ENCODE data around the gene TCL1A.

The TCL1A gene

GRCh38 chr14:95690815-95691214, 23.1 kb downstream of the TCL1A start:
- no peak for DNase-seq (ENCODE audit: low read depth)
- TF ChIP-seq, protein P1, sequence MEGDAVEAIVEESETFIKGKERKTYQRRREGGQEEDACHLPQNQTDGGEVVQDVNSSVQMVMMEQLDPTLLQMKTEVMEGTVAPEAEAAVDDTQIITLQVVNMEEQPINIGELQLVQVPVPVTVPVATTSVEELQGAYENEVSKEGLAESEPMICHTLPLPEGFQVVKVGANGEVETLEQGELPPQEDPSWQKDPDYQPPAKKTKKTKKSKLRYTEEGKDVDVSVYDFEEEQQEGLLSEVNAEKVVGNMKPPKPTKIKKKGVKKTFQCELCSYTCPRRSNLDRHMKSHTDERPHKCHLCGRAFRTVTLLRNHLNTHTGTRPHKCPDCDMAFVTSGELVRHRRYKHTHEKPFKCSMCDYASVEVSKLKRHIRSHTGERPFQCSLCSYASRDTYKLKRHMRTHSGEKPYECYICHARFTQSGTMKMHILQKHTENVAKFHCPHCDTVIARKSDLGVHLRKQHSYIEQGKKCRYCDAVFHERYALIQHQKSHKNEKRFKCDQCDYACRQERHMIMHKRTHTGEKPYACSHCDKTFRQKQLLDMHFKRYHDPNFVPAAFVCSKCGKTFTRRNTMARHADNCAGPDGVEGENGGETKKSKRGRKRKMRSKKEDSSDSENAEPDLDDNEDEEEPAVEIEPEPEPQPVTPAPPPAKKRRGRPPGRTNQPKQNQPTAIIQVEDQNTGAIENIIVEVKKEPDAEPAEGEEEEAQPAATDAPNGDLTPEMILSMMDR (conservative IDR thresholded peaks at IDR 0.05; ENCODE audit: low read length): no peak
- H3K4me3 ChIP-seq (ENCODE audit: low read length): no peak overlapping the region

DNA sequence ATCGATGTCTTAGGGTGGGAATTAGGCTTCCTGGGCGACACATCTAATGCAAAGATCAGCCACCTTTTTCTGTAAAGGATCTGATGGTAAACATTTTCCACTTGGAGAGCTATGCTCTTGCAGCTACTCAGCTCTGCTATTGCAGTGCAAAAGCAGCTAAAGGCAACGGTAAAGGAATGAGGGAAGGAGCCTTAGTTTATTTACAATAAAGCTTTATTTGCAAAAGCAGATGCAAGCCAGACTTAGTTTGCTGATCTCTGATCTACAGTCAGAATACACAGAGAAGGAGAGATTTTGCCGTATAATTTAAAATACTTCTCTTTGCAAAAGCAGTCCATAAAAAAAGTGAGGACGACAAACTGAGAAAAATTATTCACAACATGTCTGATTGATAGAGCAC, 24.5 kb downstream of the TCL1A start:
- TF ChIP-seq, protein P1 (conservative IDR thresholded peaks at IDR 0.05; ENCODE audit: low read length): no peak
- no peak for DNase-seq (ENCODE audit: low read depth)
- no peak overlapping the region for H3K4me3 ChIP-seq (ENCODE audit: low read length)

DNA sequence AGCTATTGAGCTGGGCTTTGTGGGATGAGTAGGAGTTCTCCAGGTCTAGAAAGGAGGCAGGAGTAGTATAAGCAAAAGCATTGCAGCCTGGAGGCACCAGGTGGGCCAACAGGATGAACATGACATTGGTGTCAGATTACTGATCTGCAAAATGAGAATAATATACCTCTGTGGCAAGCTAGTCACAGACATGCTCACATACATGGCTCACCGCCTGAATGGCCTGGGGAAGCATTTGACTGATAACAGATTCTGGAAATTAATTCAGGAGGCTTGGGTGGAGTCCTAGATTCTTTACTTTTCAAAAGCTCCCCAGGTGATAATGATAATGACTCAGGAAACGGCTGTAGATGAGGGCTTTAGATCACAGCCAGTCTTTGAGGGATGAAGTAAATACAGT, 27.0 kb downstream of the TCL1A start:
- TF ChIP-seq, protein P1 (conservative IDR thresholded peaks at IDR 0.05; ENCODE audit: low read length): no peak
- DNase-seq (ENCODE audit: low read depth): no peak
- H3K4me3 ChIP-seq (ENCODE audit: low read length): no peak overlapping the region

DNA sequence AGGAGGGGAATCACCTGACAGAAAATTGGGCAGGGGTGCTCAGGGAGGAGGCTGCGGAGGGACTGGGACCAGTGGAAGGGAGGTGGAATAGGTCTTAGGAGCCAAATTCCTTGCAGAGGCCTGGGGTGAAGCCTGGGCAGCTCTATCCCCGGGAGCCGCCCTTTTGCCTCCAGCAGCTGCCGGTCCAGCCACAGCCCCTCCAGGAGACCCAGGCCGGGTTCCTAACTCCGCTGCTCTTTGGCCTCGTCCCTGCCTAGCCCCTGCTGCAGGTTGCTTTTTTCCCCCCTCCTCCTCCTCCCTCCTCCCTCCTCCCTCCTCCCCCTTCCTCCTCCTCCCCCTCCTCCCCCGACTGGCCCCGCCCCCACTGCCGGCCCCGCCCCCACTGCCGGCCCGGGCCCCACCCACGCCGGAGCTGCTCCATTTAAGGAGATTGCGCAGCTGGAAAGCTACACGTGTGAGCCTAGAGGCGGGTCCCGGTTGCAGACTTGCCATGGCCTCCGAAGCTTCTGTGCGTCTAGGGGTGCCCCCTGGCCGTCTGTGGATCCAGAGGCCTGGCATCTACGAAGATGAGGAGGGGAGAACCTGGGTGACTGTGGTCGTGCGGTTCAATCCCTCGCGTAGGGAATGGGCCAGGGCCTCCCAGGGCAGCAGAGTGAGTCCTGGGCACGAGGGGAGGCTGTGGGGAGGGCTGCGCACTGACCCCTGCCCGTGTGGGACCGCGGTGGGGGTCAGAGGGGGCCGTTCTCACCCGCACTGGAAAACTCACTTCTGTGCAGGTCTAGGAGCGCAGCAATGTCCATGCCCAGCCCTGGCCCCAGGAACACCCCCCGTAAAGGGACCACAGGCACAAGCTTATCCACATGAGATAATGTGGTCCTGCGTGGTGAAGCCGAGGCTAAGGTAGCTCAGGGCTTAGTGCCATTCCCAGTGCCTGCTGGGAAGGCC, 27.7 kb downstream of the TCL1A start, which contains the start of gene TCL1B:
TSS of gene TCL1B (plus strand) at position 449 of the 945 bp plus-strand sequence. CDS start at position 491, 42 bp downstream.
- TF ChIP-seq, protein P1 (conservative IDR thresholded peaks at IDR 0.05; ENCODE audit: low read length): no peak
- DNase-seq (ENCODE audit: low read depth): no peak
- no peak within 1 kb of the TSS for H3K4me3 ChIP-seq (ENCODE audit: low read length)

DNA sequence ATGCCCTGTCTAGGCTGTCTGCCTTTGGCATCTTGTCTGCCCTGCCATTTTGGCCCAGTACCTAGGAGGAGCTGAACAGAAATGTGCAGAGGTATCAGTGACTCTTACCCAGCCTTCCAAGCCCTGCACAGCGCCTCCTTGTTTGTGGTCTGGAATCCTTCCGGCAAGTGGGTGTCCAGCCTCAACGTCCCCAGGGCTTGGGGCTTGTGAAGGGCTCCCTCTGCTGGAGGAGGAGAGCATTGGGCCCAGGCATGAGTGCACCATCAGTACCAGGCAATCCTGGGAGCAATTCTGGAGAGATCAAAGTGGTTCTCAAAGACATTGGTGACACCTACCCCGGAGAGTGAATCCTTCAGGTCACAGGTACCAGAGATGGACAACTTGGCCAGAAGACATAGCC, 30.1 kb downstream of the TCL1A start:
- no peak for DNase-seq (ENCODE audit: low read depth)
- TF ChIP-seq, protein P1 (conservative IDR thresholded peaks at IDR 0.05; ENCODE audit: low read length): peak; percentile 48
- no peak overlapping the region for H3K4me3 ChIP-seq (ENCODE audit: low read length)

DNA sequence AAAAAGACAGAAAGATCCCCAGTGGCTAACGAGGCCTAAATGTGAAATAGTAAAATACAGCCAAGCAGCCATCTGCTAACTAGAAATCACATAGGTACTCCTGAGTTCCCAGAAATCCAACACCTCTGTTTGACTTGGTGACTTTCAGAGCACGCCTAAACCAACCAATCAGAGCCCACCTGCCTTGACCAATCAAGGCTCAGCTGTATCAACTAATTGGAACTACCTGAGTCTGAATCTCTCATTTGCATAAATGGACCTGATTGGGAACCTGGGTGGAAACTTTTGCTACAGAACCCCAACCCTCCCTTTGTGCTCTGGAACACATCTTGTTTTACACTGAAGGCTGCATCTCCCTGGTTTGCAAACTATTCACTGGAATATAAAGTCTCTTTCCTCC, 32.8 kb downstream of the TCL1A start:
- TF ChIP-seq, protein P1 (conservative IDR thresholded peaks at IDR 0.05; ENCODE audit: low read length): no peak
- no peak overlapping the region for H3K4me3 ChIP-seq (ENCODE audit: low read length)
- DNase-seq (ENCODE audit: low read depth): no peak
